ENCODE data around the gene ACTA2. TPM values are rescaled to one million over a fixed set of nuclear protein-coding genes. Genes with fewer than 3 reads are reported as not detected.
A peak's percentile ranks its signal among the peaks of the same experiment; 100 is the strongest.

ACTA2 gene
- total RNA-seq, 1 experiment from 2014 or later, result 52.2 TPM

- DNase-seq (ENCODE audit: low spot score), result no peak
- ChIA-PET CTCF (no interaction called here), POLR2A (ENCODE audit: low non-redundant PET) (no interaction called here)
- Histone ChIP-seq H3K27me3 (replicated peaks; ENCODE audit: insufficient read depth, low read depth, low read length, poor library complexity) (no peaks in the 10 kb centered on the region), H3K4me1 (ENCODE audit: insufficient read depth, low read length, poor library complexity, severe bottlenecking) (peaks cover 9% of the 10 kb centered on the region), H3K36me3 (ENCODE audit: insufficient read depth, low read length, poor library complexity, severe bottlenecking) (peaks cover 19% of the 10 kb centered on the region), H3K4me3 (ENCODE audit: low read depth, low read length, poor library complexity, severe bottlenecking) (no peak overlapping the region), H3K27ac (ENCODE audit: low read depth, low read length, poor library complexity, severe bottlenecking) (peak overlapping the region; percentile 25), H3K9me3 (ENCODE audit: low read depth, low read length, poor library complexity, severe bottlenecking) (no peaks in the 10 kb centered on the region)
- TF ChIP-seq, protein P1, sequence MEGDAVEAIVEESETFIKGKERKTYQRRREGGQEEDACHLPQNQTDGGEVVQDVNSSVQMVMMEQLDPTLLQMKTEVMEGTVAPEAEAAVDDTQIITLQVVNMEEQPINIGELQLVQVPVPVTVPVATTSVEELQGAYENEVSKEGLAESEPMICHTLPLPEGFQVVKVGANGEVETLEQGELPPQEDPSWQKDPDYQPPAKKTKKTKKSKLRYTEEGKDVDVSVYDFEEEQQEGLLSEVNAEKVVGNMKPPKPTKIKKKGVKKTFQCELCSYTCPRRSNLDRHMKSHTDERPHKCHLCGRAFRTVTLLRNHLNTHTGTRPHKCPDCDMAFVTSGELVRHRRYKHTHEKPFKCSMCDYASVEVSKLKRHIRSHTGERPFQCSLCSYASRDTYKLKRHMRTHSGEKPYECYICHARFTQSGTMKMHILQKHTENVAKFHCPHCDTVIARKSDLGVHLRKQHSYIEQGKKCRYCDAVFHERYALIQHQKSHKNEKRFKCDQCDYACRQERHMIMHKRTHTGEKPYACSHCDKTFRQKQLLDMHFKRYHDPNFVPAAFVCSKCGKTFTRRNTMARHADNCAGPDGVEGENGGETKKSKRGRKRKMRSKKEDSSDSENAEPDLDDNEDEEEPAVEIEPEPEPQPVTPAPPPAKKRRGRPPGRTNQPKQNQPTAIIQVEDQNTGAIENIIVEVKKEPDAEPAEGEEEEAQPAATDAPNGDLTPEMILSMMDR (conservative IDR thresholded peaks at IDR 0.05; ENCODE audit: low read depth, low read length), result no peak
- no peak for TF ChIP-seq EZH2 (IDR thresholded peaks at IDR 0.05; ENCODE audit: borderline replicate concordance, low read depth, low read length, poor library complexity, severe bottlenecking)
- BruUV-seq (replicated peaks), result no TSS peak
- intact Hi-C loops (cut with micrococcal nuclease; ENCODE audit: unreplicated experiment), result no loop called here
Measured at GRCh38 chr10:88944813-88945212, 7.8 kb downstream of the ACTA2 start.

GRCh38 chr10:88943778-88944177 lies 8.8 kb downstream of the ACTA2 start:
- Histone ChIP-seq H3K27ac (ENCODE audit: low read depth, low read length, poor library complexity, severe bottlenecking) (no peak overlapping the region), H3K9me3 (ENCODE audit: low read depth, low read length, poor library complexity, severe bottlenecking) (no peaks in the 10 kb centered on the region), H3K36me3 (ENCODE audit: insufficient read depth, low read length, poor library complexity, severe bottlenecking) (peaks cover 19% of the 10 kb centered on the region), H3K4me3 (ENCODE audit: low read depth, low read length, poor library complexity, severe bottlenecking) (no peak overlapping the region), H3K4me1 (ENCODE audit: insufficient read depth, low read length, poor library complexity, severe bottlenecking) (no peaks in the 10 kb centered on the region), H3K27me3 (replicated peaks; ENCODE audit: insufficient read depth, low read depth, low read length, poor library complexity) (no peaks in the 10 kb centered on the region)
- POLR2A ChIA-PET (ENCODE audit: low non-redundant PET), result no interaction called here
- DNase-seq (ENCODE audit: low spot score), result no peak
- BruUV-seq (replicated peaks), result no TSS peak
- CTCF ChIA-PET, result no interaction called here
- intact Hi-C loops (cut with micrococcal nuclease; ENCODE audit: unreplicated experiment), result no loop called here
- TF ChIP-seq EZH2 (IDR thresholded peaks at IDR 0.05; ENCODE audit: borderline replicate concordance, low read depth, low read length, poor library complexity, severe bottlenecking), result no peak
- TF ChIP-seq, protein P1 (conservative IDR thresholded peaks at IDR 0.05; ENCODE audit: low read depth, low read length), result no peak

- ChIA-PET POLR2A (ENCODE audit: low non-redundant PET) (no interaction called here), CTCF (no interaction called here)
- peaks cover 39% of the 10 kb centered on the region for H3K36me3 ChIP-seq (ENCODE audit: insufficient read depth, low read length, poor library complexity, severe bottlenecking)
Measured at GRCh38 chr10:88941026-88941425, 11.5 kb downstream of the ACTA2 start.

More at GRCh38 chr10:88941026-88941425, 11.5 kb downstream of the ACTA2 start:
- TF ChIP-seq, protein P1 (conservative IDR thresholded peaks at IDR 0.05; ENCODE audit: low read depth, low read length), result no peak
- no peak for TF ChIP-seq EZH2 (IDR thresholded peaks at IDR 0.05; ENCODE audit: borderline replicate concordance, low read depth, low read length, poor library complexity, severe bottlenecking)
- Histone ChIP-seq H3K27ac (ENCODE audit: low read depth, low read length, poor library complexity, severe bottlenecking) (no peak overlapping the region), H3K4me3 (ENCODE audit: low read depth, low read length, poor library complexity, severe bottlenecking) (no peak overlapping the region), H3K4me1 (ENCODE audit: insufficient read depth, low read length, poor library complexity, severe bottlenecking) (peaks cover 6% of the 10 kb centered on the region), H3K9me3 (ENCODE audit: low read depth, low read length, poor library complexity, severe bottlenecking) (no peaks in the 10 kb centered on the region), H3K27me3 (replicated peaks; ENCODE audit: insufficient read depth, low read depth, low read length, poor library complexity) (no peaks in the 10 kb centered on the region)
- intact Hi-C loops (cut with micrococcal nuclease; ENCODE audit: unreplicated experiment), result no loop called here
- no peak for DNase-seq (ENCODE audit: low spot score)
- BruUV-seq (replicated peaks), result no TSS peak

All from A673 (cell line).